PC-3 (cell line): ENCODE measurements around the gene SLC22A4.

Source experiments
- EZH2phosphoT487 ChIP-seq: fragments of 300-600 bp; sonication (generic); IDR thresholded peaks from 2 replicates; pipeline ENCODE4 v1.6.1; 2018; ENCODE audit warnings: mild to moderate bottlenecking, antibody characterized with exemption, low read length, borderline replicate concordance
- TF ChIP-seq, protein P1 (sequence below): fragments of 300-600 bp; sonication (generic); conservative IDR thresholded peaks from 2 replicates; pipeline ENCODE4 v1.5.1; 2017; ENCODE audit warnings: antibody characterized with exemption, low read depth, mild to moderate bottlenecking, low read length

GRCh38 chr5:132358775-132359174, 64.6 kb downstream of the SLC22A4 start:
- TF ChIP-seq, protein P1, sequence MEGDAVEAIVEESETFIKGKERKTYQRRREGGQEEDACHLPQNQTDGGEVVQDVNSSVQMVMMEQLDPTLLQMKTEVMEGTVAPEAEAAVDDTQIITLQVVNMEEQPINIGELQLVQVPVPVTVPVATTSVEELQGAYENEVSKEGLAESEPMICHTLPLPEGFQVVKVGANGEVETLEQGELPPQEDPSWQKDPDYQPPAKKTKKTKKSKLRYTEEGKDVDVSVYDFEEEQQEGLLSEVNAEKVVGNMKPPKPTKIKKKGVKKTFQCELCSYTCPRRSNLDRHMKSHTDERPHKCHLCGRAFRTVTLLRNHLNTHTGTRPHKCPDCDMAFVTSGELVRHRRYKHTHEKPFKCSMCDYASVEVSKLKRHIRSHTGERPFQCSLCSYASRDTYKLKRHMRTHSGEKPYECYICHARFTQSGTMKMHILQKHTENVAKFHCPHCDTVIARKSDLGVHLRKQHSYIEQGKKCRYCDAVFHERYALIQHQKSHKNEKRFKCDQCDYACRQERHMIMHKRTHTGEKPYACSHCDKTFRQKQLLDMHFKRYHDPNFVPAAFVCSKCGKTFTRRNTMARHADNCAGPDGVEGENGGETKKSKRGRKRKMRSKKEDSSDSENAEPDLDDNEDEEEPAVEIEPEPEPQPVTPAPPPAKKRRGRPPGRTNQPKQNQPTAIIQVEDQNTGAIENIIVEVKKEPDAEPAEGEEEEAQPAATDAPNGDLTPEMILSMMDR, result no peak
- no peak for TF ChIP-seq EZH2phosphoT487
